Neuronal stem cell (in vitro differentiated cells): ENCODE results near the gene CDH11.

Source experiments
- DNase-seq: peaks from one replicate; pipeline ENCODE4 v3.0.0-alpha.2; 2013; ENCODE audit warnings: low spot score
- H2AFZ ChIP-seq: one replicate; pipeline ENCODE4 v1.6.1; 2013; ENCODE audit warnings: mild to moderate bottlenecking, low read length, inconsistent platforms
- H2AK5ac ChIP-seq: 2 replicates; pipeline ENCODE4 v1.6.1; 2013; ENCODE audit warnings: low read depth, mild to moderate bottlenecking, inconsistent platforms, low read length, moderate library complexity, mixed read lengths
- H2BK120ac ChIP-seq: 2 replicates; pipeline ENCODE4 v1.6.1; 2013; ENCODE audit warnings: low read depth, mild to moderate bottlenecking, inconsistent platforms, low read length, moderate library complexity, mixed read lengths
- H2BK12ac ChIP-seq: one replicate; pipeline ENCODE4 v1.6.1; 2013; ENCODE audit warnings: low read length, inconsistent platforms
- H2BK15ac ChIP-seq: 2 replicates; pipeline ENCODE4 v1.6.1; 2013; ENCODE audit warnings: mild to moderate bottlenecking, low read length, inconsistent platforms, mixed read lengths
- H2BK5ac ChIP-seq: one replicate; pipeline ENCODE4 v1.6.1; 2013; ENCODE audit warnings: inconsistent platforms, mild to moderate bottlenecking, low read length, moderate library complexity
- H3K14ac ChIP-seq: one replicate; pipeline ENCODE4 v1.6.1; 2013; ENCODE audit warnings: low read length, inconsistent platforms
- H3K18ac ChIP-seq: 2 replicates; pipeline ENCODE4 v1.6.1; 2013; ENCODE audit warnings: low read length, inconsistent platforms
- H3K23ac ChIP-seq: 2 replicates; pipeline ENCODE4 v1.6.1; 2013; ENCODE audit warnings: low read depth, mild to moderate bottlenecking, mixed read lengths, low read length, inconsistent platforms; ENCODE audit not compliant: poor library complexity
- H3K27ac ChIP-seq: replicated peaks from 3 replicates; pipeline ENCODE4 v1.5.1; 2013; ENCODE audit warnings: low read length, inconsistent platforms
- H3K27me3 ChIP-seq, 3 experiments: 2 replicates each; pipeline ENCODE4 v1.6.1; 2013; ENCODE audit warnings: low read length in 3 of 3, mild to moderate bottlenecking in 2 of 3, inconsistent platforms in 1 of 3, low read depth in 1 of 3, mixed read lengths in 1 of 3, moderate library complexity in 1 of 3; ENCODE audit not compliant: control insufficient read depth in 3 of 3, insufficient read depth in 3 of 3
- H3K36me3 ChIP-seq, 2 donors: replicated peaks in 1 of 2; 2 replicates each; pipeline ENCODE4 v1.6.1; 2013; ENCODE audit warnings: low read length in 2 of 2; ENCODE audit not compliant: control insufficient read depth in 2 of 2, insufficient read depth in 2 of 2
- H3K4ac ChIP-seq: 2 replicates; pipeline ENCODE4 v1.6.1; 2013; ENCODE audit warnings: inconsistent platforms, mild to moderate bottlenecking, low read length, moderate library complexity
- H3K4me1 ChIP-seq, 2 donors: 1 replicate in 1 of 2; 2 replicates in 1 of 2; pipeline ENCODE4 v1.6.1; 2013; ENCODE audit warnings: low read length in 2 of 2, low read depth in 1 of 2; ENCODE audit not compliant: control insufficient read depth in 2 of 2, insufficient read depth in 1 of 2
- H3K4me2 ChIP-seq: one replicate; pipeline ENCODE4 v1.6.1; 2013; ENCODE audit warnings: mild to moderate bottlenecking, low read length, inconsistent platforms; ENCODE audit not compliant: insufficient read depth, poor library complexity, severe bottlenecking
- H3K4me3 ChIP-seq, 2 donors: 2 replicates each; pipeline ENCODE4 v1.5.1; 2013; ENCODE audit warnings: low read length in 2 of 2, mild to moderate bottlenecking in 2 of 2, inconsistent platforms in 1 of 2, moderate library complexity in 1 of 2
- H3K79me1 ChIP-seq: one replicate; pipeline ENCODE4 v1.6.1; 2013; ENCODE audit warnings: low read depth, mild to moderate bottlenecking, inconsistent platforms, low read length, moderate library complexity
- H3K9ac ChIP-seq: one replicate; pipeline ENCODE4 v1.6.1; 2013; ENCODE audit warnings: mild to moderate bottlenecking, low read depth, low read length, inconsistent platforms; ENCODE audit not compliant: poor library complexity
- H3K9me3 ChIP-seq, 2 donors: replicated peaks in 1 of 2; 2 replicates each; pipeline versions ENCODE3 to v1.6.1; 2013; ENCODE audit warnings: low read length in 2 of 2, mild to moderate bottlenecking in 2 of 2, inconsistent platforms in 1 of 2, low read depth in 1 of 2, mixed read lengths in 1 of 2, moderate library complexity in 1 of 2; ENCODE audit not compliant: control insufficient read depth in 2 of 2, insufficient read depth in 1 of 2
- H4K8ac ChIP-seq: one replicate; pipeline ENCODE4 v1.6.1; 2013; ENCODE audit warnings: low read depth, mild to moderate bottlenecking, inconsistent platforms, low read length, moderate library complexity
- H4K91ac ChIP-seq: one replicate; pipeline ENCODE4 v1.6.1; 2013; ENCODE audit warnings: low read length, low read depth, mild to moderate bottlenecking, inconsistent platforms; ENCODE audit not compliant: poor library complexity
- WGBS, 2 donors: extraction: QIAGEN DNeasy Blood & Tissue Kit; methylation state at CpG; one replicate each; pipeline ENCODE4 v1.1.7; 2013; ENCODE audit warnings: missing lambda C conversion rate in 2 of 2, mixed read lengths in 1 of 2; ENCODE audit not compliant: insufficient read length in 2 of 2, insufficient replicate concordance in 1 of 2; ENCODE audit errors: extremely low coverage in 2 of 2; 5-methylcytosine and 5-hydroxymethylcytosine counted together

Gene CDH11

DNA sequence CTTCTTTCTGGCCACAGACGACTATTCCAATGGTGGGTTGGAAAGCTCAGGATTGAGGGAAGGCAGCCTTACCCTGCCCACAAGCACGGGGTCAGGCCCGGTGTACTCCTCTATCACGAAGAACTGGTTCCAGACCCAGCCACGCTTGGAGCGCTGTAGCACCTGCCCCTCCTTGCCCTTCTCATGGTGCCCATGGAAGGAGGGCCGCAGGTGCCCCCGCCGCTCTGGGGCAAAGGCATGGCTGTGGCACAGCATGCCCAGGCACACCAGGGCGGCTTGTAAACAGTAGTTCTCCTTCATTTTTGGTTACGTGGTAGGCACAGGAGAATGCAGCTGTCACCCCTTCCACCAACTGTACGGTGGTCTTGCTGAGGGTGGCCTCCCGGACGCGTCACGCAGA lies 117.3 kb downstream of the CDH11 start:
- Histone ChIP-seq H3K18ac (no peak overlapping the region), H3K4me2 (no peak overlapping the region), H3K14ac (no peak overlapping the region), H2BK12ac (no peak overlapping the region), H2AK5ac (no peak overlapping the region), H4K8ac (no peak overlapping the region), H3K9ac (no peak overlapping the region), H3K79me1 (peaks cover 2% of the 10 kb centered on the region), H3K27ac (no peak overlapping the region), H3K4me1 (no peaks in the 10 kb centered on the region), H2AFZ (no peak overlapping the region), H3K36me3 (peaks cover 0 to 32% of the 10 kb centered on the region in 2 donors), H4K91ac (no peak overlapping the region), H3K9me3 (no peaks in the 10 kb centered on the region), H3K23ac (no peak overlapping the region), H2BK5ac (no peak overlapping the region), H2BK120ac (no peak overlapping the region), H2BK15ac (no peak overlapping the region), H3K4me3 (no peak overlapping the region), H3K4ac (no peak overlapping the region), H3K27me3 (no peaks in the 10 kb centered on the region)
- no CpG with 5 or more reads among the region's 16 CpGs for WGBS, 2 donors
- DNase-seq = no peak

DNA sequence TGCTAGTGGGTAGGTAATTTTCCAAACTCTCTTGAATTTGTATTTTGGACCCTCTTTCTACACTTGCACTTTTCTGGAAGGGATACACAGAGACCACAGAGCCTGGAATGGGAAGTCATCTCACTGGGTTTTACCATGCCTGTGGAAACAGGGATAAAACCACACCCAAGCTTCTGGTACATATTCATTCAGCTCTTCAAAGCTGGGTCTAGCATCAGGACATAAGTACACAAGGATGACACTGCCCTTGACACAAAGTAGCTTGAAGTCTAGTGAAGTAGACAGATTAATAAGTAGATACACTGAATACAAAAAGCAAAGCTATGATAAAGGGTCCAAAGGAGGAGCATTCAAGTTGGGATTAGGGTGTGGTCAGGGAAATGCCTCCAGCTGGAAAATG lies 118.2 kb downstream of the CDH11 start:
- no peaks in the 10 kb centered on the region for H3K9me3 ChIP-seq
- no peak for DNase-seq
- H2BK5ac ChIP-seq = no peak overlapping the region
- H3K4me1 ChIP-seq = no peaks in the 10 kb centered on the region
- no peaks in the 10 kb centered on the region for H3K27me3 ChIP-seq
- no peak overlapping the region for H3K27ac ChIP-seq
- H3K9ac ChIP-seq = no peak overlapping the region
- H4K91ac ChIP-seq = no peak overlapping the region
- peaks cover 0 to 34% of the 10 kb centered on the region in 2 donors for H3K36me3 ChIP-seq
- H3K4ac ChIP-seq = no peak overlapping the region
- peaks cover 2% of the 10 kb centered on the region for H3K79me1 ChIP-seq
- H2AFZ ChIP-seq = no peak overlapping the region
- H2AK5ac ChIP-seq = no peak overlapping the region
- no peak overlapping the region for H3K4me3 ChIP-seq
- no peak overlapping the region for H3K18ac ChIP-seq
- no peak overlapping the region for H2BK15ac ChIP-seq
- H3K4me2 ChIP-seq = no peak overlapping the region
- no peak overlapping the region for H2BK120ac ChIP-seq
- H3K23ac ChIP-seq = no peak overlapping the region
- H4K8ac ChIP-seq = no peak overlapping the region
- no peak overlapping the region for H3K14ac ChIP-seq
- H2BK12ac ChIP-seq = no peak overlapping the region

DNA sequence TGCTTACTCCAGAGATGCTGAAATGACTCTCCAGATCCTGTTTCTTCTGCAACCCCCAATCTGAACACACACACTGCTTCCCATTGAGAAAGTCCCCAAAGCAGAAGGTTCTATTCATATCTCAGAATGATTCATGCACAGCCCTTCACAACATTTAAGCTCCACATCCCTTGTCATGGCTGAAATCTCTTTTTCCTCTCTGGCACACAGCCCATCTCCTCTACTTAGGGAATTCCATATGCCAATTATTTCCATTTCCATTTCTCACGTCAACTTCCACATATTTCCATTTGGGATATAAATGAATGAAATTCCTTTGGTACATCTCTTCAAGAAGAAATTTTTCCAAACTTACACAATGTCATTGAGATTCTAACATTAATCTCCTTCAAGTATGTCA lies 119.6 kb downstream of the CDH11 start:
- H2AK5ac ChIP-seq = no peak overlapping the region
- no peak overlapping the region for H3K4ac ChIP-seq
- no peak overlapping the region for H3K14ac ChIP-seq
- no peak overlapping the region for H3K4me2 ChIP-seq
- no peak overlapping the region for H3K9ac ChIP-seq
- no peak overlapping the region for H2AFZ ChIP-seq
- no peaks in the 10 kb centered on the region for H3K27me3 ChIP-seq
- H2BK12ac ChIP-seq = no peak overlapping the region
- H3K4me3 ChIP-seq = no peak overlapping the region
- no peak overlapping the region for H4K8ac ChIP-seq
- H3K27ac ChIP-seq = no peak overlapping the region
- no peaks in the 10 kb centered on the region for H3K9me3 ChIP-seq
- no peak overlapping the region for H4K91ac ChIP-seq
- no peaks in the 10 kb centered on the region for H3K4me1 ChIP-seq
- no peak overlapping the region for H2BK15ac ChIP-seq
- no peak overlapping the region for H2BK5ac ChIP-seq
- WGBS, 2 donors = no CpG with 5 or more reads among the region's 1 CpG
- H3K23ac ChIP-seq = no peak overlapping the region
- H3K36me3 ChIP-seq = peaks cover 0 to 36% of the 10 kb centered on the region in 2 donors
- H3K18ac ChIP-seq = no peak overlapping the region
- peaks cover 2% of the 10 kb centered on the region for H3K79me1 ChIP-seq
- no peak overlapping the region for H2BK120ac ChIP-seq
- no peak for DNase-seq

DNA sequence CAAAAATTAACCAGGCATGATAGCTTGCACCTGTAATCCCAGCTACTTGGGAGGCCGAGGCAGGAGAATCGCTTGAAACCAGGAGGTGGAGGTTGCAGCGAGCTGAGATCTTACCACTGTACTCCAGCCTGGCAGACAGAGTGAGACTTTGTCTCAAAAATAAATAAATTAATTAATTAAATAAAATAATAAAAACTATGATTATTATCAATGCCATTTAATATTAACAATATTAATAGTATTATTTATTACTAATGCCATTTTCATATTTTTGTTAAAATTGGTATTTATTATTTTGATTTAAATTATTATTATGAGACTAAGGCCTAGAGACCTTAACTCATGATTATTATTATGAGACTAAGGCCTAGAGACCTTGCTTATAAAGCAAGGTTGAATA lies 121.2 kb downstream of the CDH11 start:
- Histone ChIP-seq H3K79me1 (peaks cover 3% of the 10 kb centered on the region), H3K4me2 (no peak overlapping the region), H2BK12ac (no peak overlapping the region), H2BK5ac (no peak overlapping the region), H4K8ac (no peak overlapping the region), H2AFZ (no peak overlapping the region), H3K27ac (no peak overlapping the region), H2BK15ac (no peak overlapping the region), H3K18ac (no peak overlapping the region), H3K27me3 (no peaks in the 10 kb centered on the region), H3K4me1 (no peaks in the 10 kb centered on the region), H3K36me3 (peaks cover 0 to 33% of the 10 kb centered on the region in 2 donors), H2BK120ac (no peak overlapping the region), H2AK5ac (no peak overlapping the region), H3K9ac (no peak overlapping the region), H3K14ac (no peak overlapping the region), H4K91ac (no peak overlapping the region), H3K9me3 (no peaks in the 10 kb centered on the region), H3K4ac (no peak overlapping the region), H3K23ac (no peak overlapping the region), H3K4me3 (no peak overlapping the region)
- no CpG with 5 or more reads among the region's 3 CpGs for WGBS, 2 donors
- no peak for DNase-seq
